KOPT-K1 (cell line): ENCODE measurements around the gene CTSK.
"Not testable (repeated sequence)": the region's sequence is repeated elsewhere in the genome, so short reads cannot be mapped to it uniquely, and the experiment has no call there.

Source experiments
- H3K27ac ChIP-seq: fragments of 200-600 bp; sonication (generic); 2 replicates; pipeline ENCODE4 v1.5.1; 2016; ENCODE audit warnings: antibody characterized with exemption, mild to moderate bottlenecking, low read depth, low read length; ENCODE audit not compliant: poor library complexity, severe bottlenecking
- H3K36me3 ChIP-seq: fragments of 200-600 bp; sonication (generic); 2 replicates; pipeline ENCODE4 v1.5.1; 2017; ENCODE audit warnings: antibody characterized with exemption, mild to moderate bottlenecking, low read length, moderate library complexity; ENCODE audit not compliant: insufficient read depth
- H3K9me3 ChIP-seq: fragments of 200-600 bp; sonication (generic); 2 replicates; pipeline ENCODE4 v1.5.1; 2017; ENCODE audit warnings: antibody characterized with exemption, low read length, mild to moderate bottlenecking; ENCODE audit not compliant: insufficient read depth, poor library complexity, severe bottlenecking

Gene CTSK

GRCh38 chr1:150808121-150808520 lies at the start of gene CTSK:
Gene CTSK (minus strand): TSS chr1:150808260. CDS start chr1:150806805, 1,455 bp downstream.
- no peaks in the 10 kb centered on the region for H3K9me3 ChIP-seq
- H3K36me3 ChIP-seq, result peaks cover 26% of the 10 kb centered on the region
- no peak within 1 kb of the TSS for H3K27ac ChIP-seq

DNA sequence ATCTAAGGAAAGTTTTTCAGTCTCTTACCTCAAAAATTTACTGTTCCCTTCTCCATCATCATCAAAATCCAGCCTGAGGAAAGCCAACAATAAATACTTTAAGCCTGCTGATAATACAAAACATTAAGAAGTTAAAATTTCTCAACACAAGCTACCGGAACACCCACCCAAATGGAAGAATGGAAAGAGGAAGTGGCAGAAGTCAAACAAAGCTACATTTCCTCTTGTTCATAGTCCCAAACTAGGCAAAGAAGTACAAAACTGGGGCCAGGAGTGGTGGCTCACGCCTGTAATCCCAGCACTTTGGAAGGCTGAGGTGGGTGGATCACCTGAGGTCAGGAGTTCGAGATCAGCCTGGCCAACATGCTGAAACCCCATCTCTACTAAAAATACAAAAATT lies 44.7 kb upstream of the CTSK start:
- peaks cover 36% of the 10 kb centered on the region for H3K36me3 ChIP-seq
- H3K27ac ChIP-seq, result not testable (repeated sequence)

DNA sequence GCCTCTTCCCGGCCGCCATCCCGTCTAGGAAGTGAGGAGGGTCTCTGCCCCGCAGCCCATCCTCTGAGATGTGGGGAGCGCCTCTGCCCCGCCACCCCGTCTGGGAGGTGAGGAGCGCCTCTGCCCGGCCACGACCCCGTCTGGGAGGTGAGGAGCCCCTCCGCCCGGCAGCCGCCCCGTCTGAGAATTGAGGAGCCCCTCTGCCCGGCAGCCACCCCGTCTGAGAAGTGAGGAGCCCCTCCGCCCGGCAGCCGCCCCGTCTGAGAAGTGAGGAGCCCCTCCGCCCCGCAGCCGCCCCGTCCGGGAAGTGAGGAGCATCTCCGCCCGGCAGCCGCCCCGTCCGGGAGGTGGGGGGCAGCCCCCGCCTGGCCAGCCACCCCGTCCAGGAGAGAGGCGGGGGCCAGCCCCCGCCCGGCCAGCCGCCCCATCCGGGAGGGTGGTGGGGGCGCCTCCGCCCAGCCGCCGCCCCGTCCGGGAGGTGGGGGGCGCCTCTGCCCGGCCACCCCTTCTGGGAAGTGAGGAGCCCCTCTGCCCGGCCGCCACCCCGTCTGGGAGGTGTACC lies 42.8 kb upstream of the CTSK start:
- Histone ChIP-seq H3K36me3 (peaks cover 32% of the 10 kb centered on the region), H3K9me3 (peaks cover 23% of the 10 kb centered on the region)
- H3K27ac ChIP-seq, result not testable (repeated sequence)

More for the DNA sequence above, 44.7 kb upstream of the CTSK start:
- peaks cover 23% of the 10 kb centered on the region for H3K9me3 ChIP-seq

DNA sequence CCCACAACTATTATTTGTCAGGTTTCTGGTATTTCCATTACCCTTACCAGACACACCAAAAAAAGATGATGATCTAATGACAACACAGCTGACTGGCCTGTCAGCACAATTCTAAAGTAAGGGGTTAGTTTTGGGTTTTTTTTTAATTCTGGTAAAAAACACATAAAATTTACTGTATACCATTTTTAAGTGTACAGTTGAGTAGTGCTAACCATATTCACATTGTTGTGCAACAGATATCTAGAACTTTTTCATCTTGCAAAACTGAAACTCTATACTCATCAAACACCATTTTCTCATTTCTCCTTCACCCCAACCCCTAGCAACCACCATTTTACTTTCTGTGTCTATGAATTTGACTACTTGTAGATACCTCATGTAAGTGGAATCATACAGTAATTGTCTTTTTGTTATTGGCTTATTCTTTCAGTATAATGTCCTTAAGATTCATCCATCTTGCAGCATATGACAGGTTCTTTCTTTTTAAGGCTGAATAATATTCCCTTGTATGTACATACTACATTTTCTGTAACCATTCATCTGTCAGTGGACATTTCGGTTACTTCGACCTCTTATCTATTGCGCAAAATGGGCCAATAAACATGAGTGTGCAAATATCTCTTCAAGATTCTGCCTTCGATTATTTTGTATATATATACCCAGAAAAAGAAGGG lies 38.5 kb upstream of the CTSK start:
- Histone ChIP-seq H3K27ac (no peak overlapping the region), H3K36me3 (peaks cover 3% of the 10 kb centered on the region), H3K9me3 (no peaks in the 10 kb centered on the region)

DNA sequence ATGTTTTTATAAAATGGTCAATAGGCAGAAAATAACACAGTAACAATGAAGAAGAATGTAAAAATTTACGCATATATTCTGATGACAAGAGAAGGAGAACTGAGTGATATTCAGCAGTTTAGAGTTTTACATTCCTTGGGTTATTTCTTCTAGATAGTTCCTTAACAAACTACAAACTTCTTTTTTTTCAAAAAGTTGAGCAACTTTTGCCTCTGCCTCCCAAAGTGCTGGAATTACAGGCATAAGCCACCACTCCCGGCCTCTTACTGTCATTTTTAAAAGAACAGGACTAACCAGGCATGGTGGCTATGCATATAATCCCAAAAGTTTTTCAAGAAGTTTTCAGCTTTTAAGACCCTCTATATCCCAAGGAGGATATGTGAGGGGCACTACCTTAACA lies 35.4 kb upstream of the CTSK start:
- Histone ChIP-seq H3K36me3 (peaks cover 14% of the 10 kb centered on the region), H3K9me3 (no peaks in the 10 kb centered on the region), H3K27ac (no peak overlapping the region)

GRCh38 chr1:150842964-150843363 lies 34.9 kb upstream of the CTSK start:
- H3K27ac ChIP-seq, result no peak overlapping the region
- no peaks in the 10 kb centered on the region for H3K9me3 ChIP-seq
- peaks cover 13% of the 10 kb centered on the region for H3K36me3 ChIP-seq

GRCh38 chr1:150842343-150842742 lies 34.3 kb upstream of the CTSK start:
- Histone ChIP-seq H3K27ac (no peak overlapping the region), H3K9me3 (no peaks in the 10 kb centered on the region), H3K36me3 (peaks cover 13% of the 10 kb centered on the region)

DNA sequence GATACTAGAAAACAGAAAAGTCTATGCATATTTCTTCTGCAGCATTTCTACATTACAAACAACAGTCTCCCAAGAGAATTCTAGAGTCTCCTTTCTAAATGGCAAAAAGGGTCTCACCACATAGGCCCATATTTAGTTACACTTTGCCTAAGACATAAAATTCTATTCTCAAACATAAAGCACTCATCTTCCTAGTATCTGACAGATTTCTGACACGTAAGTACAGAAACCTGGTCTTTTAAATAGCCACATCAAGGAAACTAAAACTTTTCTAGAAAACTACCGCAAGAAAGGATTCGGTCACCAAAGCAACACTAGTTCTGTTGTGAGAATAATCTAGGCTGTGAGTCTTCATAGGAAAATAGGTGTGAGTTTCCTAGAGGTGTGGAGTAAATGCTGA lies 33.6 kb upstream of the CTSK start:
- Histone ChIP-seq H3K9me3 (no peaks in the 10 kb centered on the region), H3K36me3 (peaks cover 19% of the 10 kb centered on the region), H3K27ac (no peak overlapping the region)

GRCh38 chr1:150840850-150841249 lies 32.8 kb upstream of the CTSK start:
- H3K27ac ChIP-seq, H3K9me3 ChIP-seq: not testable (repeated sequence)
- H3K36me3 ChIP-seq, result peaks cover 26% of the 10 kb centered on the region

DNA sequence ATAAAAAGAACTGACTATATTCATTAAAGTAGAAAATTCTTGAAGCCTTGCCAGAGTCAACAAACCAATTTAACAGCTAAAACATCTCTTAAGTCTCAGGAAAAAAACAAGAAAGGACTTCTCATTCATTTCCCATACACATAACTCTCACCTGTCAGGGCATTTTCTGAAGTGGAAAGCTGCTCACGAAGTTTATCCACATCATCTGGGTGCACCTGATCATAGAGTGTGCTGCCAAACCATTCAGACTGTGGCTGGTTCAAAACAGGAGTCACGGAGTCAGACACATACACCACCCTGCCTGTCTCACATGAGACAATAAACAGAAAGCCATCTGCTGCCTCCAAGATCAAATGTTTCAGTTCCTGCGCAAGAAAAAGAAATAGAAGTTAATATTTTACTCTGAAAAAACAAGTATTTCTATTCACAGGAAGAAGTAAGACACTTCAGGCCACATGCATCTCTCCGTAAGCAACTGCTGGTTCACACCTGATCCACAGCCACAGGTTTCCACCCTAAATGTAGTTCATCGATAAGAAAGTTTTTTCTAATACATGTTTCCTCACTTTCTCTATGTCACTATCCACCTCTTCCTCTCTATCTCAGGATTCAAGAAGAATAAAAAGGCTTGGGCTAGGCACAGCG lies 28.2 kb upstream of the CTSK start:
- Histone ChIP-seq H3K9me3 (no peaks in the 10 kb centered on the region), H3K27ac (no peak overlapping the region), H3K36me3 (peaks cover 67% of the 10 kb centered on the region)

DNA sequence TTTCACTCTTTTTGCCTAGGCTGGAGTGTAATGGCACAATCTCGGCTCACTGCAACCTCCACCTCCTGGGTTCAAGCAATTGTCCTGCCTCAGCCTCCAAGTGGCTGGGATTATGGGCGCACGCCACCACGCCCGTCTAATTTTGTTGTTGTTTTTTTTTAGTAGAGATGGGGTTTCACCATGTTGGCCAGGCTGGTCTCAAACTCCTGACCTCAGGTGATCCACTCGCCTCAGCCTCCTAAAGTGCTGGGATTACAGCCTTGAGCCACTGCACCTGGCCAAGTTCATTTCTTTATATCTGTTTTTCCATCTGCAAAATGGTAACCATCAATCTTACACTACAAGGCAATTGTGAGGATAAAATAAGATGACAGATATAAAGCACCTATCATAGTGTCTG lies 25.9 kb upstream of the CTSK start:
- H3K9me3 ChIP-seq, H3K27ac ChIP-seq: not testable (repeated sequence)
- peaks cover 79% of the 10 kb centered on the region for H3K36me3 ChIP-seq

DNA sequence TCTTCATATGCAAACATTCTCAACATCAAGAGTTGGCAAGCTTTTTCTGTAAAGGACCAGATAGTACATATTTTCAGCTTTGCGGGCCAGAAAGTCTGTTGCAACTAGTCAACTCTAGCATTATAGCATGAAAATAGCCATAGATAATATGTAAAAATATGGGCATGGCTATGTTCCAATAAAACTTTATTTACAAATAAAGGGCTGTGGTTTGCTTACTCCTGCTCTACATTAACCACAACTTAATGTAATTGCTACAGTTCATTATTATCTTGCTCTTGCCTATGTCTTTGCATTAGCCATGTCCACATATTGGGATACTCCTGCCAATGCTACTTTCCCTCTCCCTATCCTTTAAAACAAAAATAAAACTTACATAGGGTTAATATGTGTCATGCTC lies 24.5 kb upstream of the CTSK start:
- Histone ChIP-seq H3K9me3 (no peaks in the 10 kb centered on the region), H3K36me3 (peaks cover 88% of the 10 kb centered on the region), H3K27ac (no peak overlapping the region)

- no peak overlapping the region for H3K27ac ChIP-seq
- H3K36me3 ChIP-seq, result peaks cover 74% of the 10 kb centered on the region
- no peaks in the 10 kb centered on the region for H3K9me3 ChIP-seq
Observed at GRCh38 chr1:150829751-150830150, 21.7 kb upstream of the CTSK start.

DNA sequence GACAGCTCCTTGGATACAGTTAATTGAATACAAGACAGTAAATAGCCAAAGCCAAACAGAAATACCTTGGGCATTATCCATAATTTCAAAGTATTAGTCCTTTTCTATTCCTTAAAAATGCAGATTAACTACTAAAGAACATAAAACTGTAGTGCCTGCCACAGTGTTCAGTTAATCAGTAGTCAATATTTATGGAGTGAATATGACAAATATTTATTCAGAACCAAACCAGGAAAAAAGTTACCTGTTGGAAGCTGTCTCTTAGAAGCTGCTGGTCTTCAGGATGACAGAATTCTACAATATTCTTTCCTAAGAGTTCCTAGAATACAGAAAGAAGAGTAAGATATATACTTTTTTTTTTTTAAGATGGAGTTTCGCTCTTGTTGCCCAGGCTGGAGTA lies 18.2 kb upstream of the CTSK start:
- Histone ChIP-seq H3K27ac (no peak overlapping the region), H3K9me3 (no peaks in the 10 kb centered on the region), H3K36me3 (peaks cover 65% of the 10 kb centered on the region)

DNA sequence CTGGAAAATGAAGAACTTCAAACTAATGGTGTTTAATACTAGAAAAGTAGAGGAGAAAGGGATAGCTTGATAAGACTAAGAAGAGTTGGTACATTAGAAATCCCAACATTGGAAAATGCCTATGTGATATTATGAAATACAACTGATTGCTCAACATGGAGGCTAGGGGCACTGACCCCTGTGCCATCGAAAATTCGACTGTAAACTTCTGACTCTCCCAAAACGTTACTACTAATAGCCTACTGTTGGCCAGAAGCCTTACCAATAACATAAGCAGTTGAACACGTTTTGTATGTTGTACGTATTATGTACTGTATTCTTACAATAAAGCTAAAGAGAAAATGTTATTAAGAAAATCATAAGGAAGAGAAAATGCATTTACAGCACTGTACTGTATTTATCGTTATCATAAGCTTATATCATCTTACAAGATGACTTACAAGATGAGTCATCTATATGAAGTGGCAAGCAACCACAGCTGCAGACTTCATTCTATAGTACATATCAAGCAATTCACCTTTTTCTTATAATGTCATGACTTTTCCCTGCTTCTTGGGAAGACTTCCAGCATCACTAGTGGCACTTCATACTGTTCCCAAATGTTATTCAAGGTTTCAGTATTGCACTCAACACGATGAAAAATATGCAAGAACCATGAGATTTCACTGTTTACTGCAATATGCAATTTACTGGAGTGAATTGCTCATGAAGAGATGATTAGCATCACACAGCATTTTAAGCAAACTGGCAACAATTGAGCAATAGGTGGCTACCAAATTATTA lies 12.9 kb upstream of the CTSK start:
- Histone ChIP-seq H3K9me3 (no peaks in the 10 kb centered on the region), H3K36me3 (peaks cover 59% of the 10 kb centered on the region), H3K27ac (no peak overlapping the region)
